Prostate gland (tissue), 2 donors: Measurements from ENCODE around the gene REC114. TPM values are rescaled to one million over a fixed set of nuclear protein-coding genes. Genes with fewer than 3 reads are reported as not detected.

Experiments used
- DNase-seq: peaks from one replicate; pipeline ENCODE4 v3.0.0-alpha.2; 2019; ENCODE audit warnings: low spot score
- H3K27ac ChIP-seq, 2 donors: fragments of 200-600 bp; sonication (generic); 2 replicates each; pipeline ENCODE4 v1.5.1; 2017 to 2019
- H3K27me3 ChIP-seq: fragments of 200-600 bp; sonication (generic); replicated peaks from 2 replicates; pipeline ENCODE4 v1.5.1; 2019; ENCODE audit not compliant: insufficient read depth
- H3K36me3 ChIP-seq, 2 donors: fragments of 200-600 bp; sonication (generic); 1 replicate in 1 of 2; 2 replicates in 1 of 2; pipeline versions ENCODE4 v1.5.1 to v1.8.1; 2017 to 2019
- H3K4me1 ChIP-seq: fragments of 200-600 bp; sonication (generic); replicated peaks from 2 replicates; pipeline ENCODE4 v1.5.1; 2019
- H3K4me3 ChIP-seq, 2 donors: fragments of 200-600 bp; sonication (generic); 2 replicates each; pipeline ENCODE4 v1.5.1; 2017 to 2019
- H3K9me3 ChIP-seq: fragments of 200-600 bp; sonication (generic); 2 replicates; pipeline ENCODE4 v1.5.1; 2017
- CTCF ChIP-seq, 4 experiments: fragments of 200-600 bp in 2 of 4; fragments of 450-650 bp in 2 of 4; sonication (generic) in 2 of 4; IDR thresholded peaks; 1 replicate in 3 of 4; 2 replicates in 1 of 4; pipeline ENCODE4 v1.5.1; 2016 to 2019; ENCODE audit warnings: antibody characterized with exemption in 4 of 4, mild to moderate bottlenecking in 2 of 4, moderate library complexity in 2 of 4
- POLR2A ChIP-seq: fragments of 450-650 bp; IDR thresholded peaks from one replicate; pipeline ENCODE4 v1.6.1; 2016; ENCODE audit warnings: antibody characterized with exemption, mild to moderate bottlenecking
- POLR2AphosphoS5 ChIP-seq: sonication (generic); formaldehyde crosslinking; IDR thresholded peaks from one replicate; pipeline ENCODE4 v1.6.1; 2017; ENCODE audit warnings: antibody characterized with exemption
- WGBS: methylation state at CpG from one replicate; pipeline ENCODE4 v1.1.5; 2018; 5-methylcytosine and 5-hydroxymethylcytosine counted together
- intact Hi-C: fragments of 100-400 bp; cut with DNase I; formaldehyde crosslinking; loops from one replicate; pipeline ENCODE4 v1.14.2; 2022
- total RNA-seq, 2 donors: library from RNA; depleted of rRNA; stranded (reverse); fragments of >200 nt; gene quantifications; one replicate each; pipeline ENCODE4 v1.1.0, GENCODE V29; 2016

Gene REC114
- total RNA-seq, 2 donors from 2014 or later = 7.5 TPM; not detected in 1

- Histone ChIP-seq H3K4me1 (no peaks in the 10 kb centered on the region), H3K36me3 (no peaks in the 10 kb centered on the region), H3K27me3 (no peaks in the 10 kb centered on the region), H3K4me3 (no peak overlapping the region), H3K27ac (no peak overlapping the region), H3K9me3 (no peaks in the 10 kb centered on the region)
- no peak for TF ChIP-seq CTCF (IDR thresholded peaks at IDR 0.05)
- TF ChIP-seq POLR2A = no peak
- TF ChIP-seq POLR2AphosphoS5 = no peak
- DNase-seq = no peak
- 31% methylated on average over 1 of the region's 1 CpG for WGBS
- intact Hi-C loops = no loop called here
Measured at GRCh38 chr15:73454096-73454495, 11.1 kb downstream of the REC114 start.

- 43% methylated on average over 1 of the region's 1 CpG for WGBS
- Histone ChIP-seq H3K4me3 (no peak overlapping the region), H3K27ac (no peak overlapping the region), H3K4me1 (no peaks in the 10 kb centered on the region), H3K36me3 (no peaks in the 10 kb centered on the region), H3K9me3 (no peaks in the 10 kb centered on the region), H3K27me3 (no peaks in the 10 kb centered on the region)
- TF ChIP-seq CTCF (IDR thresholded peaks at IDR 0.05) = no peak
- TF ChIP-seq POLR2AphosphoS5 = no peak
- no peak for TF ChIP-seq POLR2A
- intact Hi-C loops = no loop called here
- DNase-seq = no peak
Measured at GRCh38 chr15:73455876-73456275, 12.9 kb downstream of the REC114 start.

GRCh38 chr15:73457334-73457733 is 14.4 kb downstream of the REC114 start:
- Histone ChIP-seq H3K27ac (no peak overlapping the region), H3K4me1 (no peaks in the 10 kb centered on the region), H3K27me3 (no peaks in the 10 kb centered on the region), H3K36me3 (no peaks in the 10 kb centered on the region), H3K4me3 (no peak overlapping the region), H3K9me3 (no peaks in the 10 kb centered on the region)
- 64% methylated on average over 5 of the region's 5 CpGs for WGBS
- no peak for TF ChIP-seq POLR2AphosphoS5
- intact Hi-C loops = no loop called here
- DNase-seq = no peak

- TF ChIP-seq CTCF (IDR thresholded peaks at IDR 0.05) (no peak), POLR2A (no peak), POLR2AphosphoS5 (no peak)
- Histone ChIP-seq H3K27me3 (no peaks in the 10 kb centered on the region), H3K36me3 (no peaks in the 10 kb centered on the region), H3K4me3 (no peak overlapping the region), H3K9me3 (no peaks in the 10 kb centered on the region), H3K4me1 (no peaks in the 10 kb centered on the region), H3K27ac (no peak overlapping the region)
- DNase-seq = no peak
- intact Hi-C loops = no loop called here
Measured at GRCh38 chr15:73460662-73461061, 17.7 kb downstream of the REC114 start.

GRCh38 chr15:73464602-73465001 is 21.6 kb downstream of the REC114 start:
- 45% methylated on average over 2 of the region's 2 CpGs for WGBS
- intact Hi-C loops = no loop called here
- no peak for DNase-seq
- Histone ChIP-seq H3K4me1 (no peaks in the 10 kb centered on the region), H3K36me3 (no peaks in the 10 kb centered on the region), H3K4me3 (no peak overlapping the region), H3K27me3 (no peaks in the 10 kb centered on the region), H3K27ac (no peak overlapping the region), H3K9me3 (no peaks in the 10 kb centered on the region)
- no peak for TF ChIP-seq POLR2AphosphoS5
- TF ChIP-seq CTCF (IDR thresholded peaks at IDR 0.05) = no peak
- TF ChIP-seq POLR2A = no peak
